ENCODE results near the gene SLC22A17. TPM values are rescaled to one million over a fixed set of nuclear protein-coding genes. Genes with fewer than 3 reads are reported as not detected.

SLC22A17 gene
- total and polyA plus RNA-seq, 2 of the 13 experiments (the other 11 are each of a cell fraction or from before 2014, with no cell fraction given): 0.95 to 1.1 TPM

DNA sequence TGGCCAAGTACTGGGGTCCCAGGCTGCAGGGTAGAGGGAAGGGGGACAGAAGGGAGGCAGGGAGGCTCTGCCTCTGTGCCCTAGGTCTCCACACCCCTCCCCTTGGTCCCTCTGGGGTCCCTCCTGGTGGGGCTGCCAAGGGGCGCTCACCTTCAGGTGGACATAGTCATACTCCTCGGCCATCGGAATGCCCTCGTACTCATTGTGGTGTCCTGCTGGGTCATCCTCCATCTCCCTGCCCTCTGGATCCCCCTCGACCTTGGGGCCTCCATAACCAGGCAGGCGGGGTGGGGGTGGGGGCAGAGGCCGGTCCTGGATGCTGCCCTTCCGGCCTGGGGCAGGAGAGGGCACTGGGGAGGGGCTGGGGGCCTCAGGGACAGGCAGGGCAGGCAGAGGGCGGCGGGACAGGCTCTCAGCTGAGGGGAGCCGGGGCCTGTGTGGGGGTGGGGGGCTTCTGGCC is 6.5 kb upstream of the SLC22A17 start (continued):
- TF ChIP-seq, protein P1, sequence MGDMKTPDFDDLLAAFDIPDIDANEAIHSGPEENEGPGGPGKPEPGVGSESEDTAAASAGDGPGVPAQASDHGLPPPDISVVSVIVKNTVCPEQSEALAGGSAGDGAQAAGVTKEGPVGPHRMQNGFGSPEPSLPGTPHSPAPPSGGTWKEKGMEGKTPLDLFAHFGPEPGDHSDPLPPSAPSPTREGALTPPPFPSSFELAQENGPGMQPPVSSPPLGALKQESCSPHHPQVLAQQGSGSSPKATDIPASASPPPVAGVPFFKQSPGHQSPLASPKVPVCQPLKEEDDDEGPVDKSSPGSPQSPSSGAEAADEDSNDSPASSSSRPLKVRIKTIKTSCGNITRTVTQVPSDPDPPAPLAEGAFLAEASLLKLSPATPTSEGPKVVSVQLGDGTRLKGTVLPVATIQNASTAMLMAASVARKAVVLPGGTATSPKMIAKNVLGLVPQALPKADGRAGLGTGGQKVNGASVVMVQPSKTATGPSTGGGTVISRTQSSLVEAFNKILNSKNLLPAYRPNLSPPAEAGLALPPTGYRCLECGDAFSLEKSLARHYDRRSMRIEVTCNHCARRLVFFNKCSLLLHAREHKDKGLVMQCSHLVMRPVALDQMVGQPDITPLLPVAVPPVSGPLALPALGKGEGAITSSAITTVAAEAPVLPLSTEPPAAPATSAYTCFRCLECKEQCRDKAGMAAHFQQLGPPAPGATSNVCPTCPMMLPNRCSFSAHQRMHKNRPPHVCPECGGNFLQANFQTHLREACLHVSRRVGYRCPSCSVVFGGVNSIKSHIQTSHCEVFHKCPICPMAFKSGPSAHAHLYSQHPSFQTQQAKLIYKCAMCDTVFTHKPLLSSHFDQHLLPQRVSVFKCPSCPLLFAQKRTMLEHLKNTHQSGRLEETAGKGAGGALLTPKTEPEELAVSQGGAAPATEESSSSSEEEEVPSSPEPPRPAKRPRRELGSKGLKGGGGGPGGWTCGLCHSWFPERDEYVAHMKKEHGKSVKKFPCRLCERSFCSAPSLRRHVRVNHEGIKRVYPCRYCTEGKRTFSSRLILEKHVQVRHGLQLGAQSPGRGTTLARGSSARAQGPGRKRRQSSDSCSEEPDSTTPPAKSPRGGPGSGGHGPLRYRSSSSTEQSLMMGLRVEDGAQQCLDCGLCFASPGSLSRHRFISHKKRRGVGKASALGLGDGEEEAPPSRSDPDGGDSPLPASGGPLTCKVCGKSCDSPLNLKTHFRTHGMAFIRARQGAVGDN (CRISPR knock-in tag; IDR thresholded peaks at IDR 0.05): peak; percentile 19; the same call in 1 of the 2 replicates
- TF ChIP-seq ZFYVE20 (CRISPR knock-in tag; IDR thresholded peaks at IDR 0.05; ENCODE audit: borderline replicate concordance, low read depth) (no peak), MAF1 (CRISPR knock-in tag; IDR thresholded peaks at IDR 0.05; ENCODE audit: borderline replicate concordance) (no peak), ZNF768 (CRISPR knock-in tag; IDR thresholded peaks at IDR 0.05) (no peak), NR2F6 (IDR thresholded peaks at IDR 0.05) (0 out of 2 replicates have a peak, but pooled peaks have one; percentile 16), NR2F6 (CRISPR knock-in tag; IDR thresholded peaks at IDR 0.05) (no peak), KDM3A (CRISPR knock-in tag; IDR thresholded peaks at IDR 0.05; ENCODE audit: low read depth) (no peak), ZNF761 (CRISPR knock-in tag; conservative IDR thresholded peaks at IDR 0.05) (no peak), ATF7 (IDR thresholded peaks at IDR 0.05) (no peak), ATF7 (CRISPR knock-in tag; IDR thresholded peaks at IDR 0.05) (0 out of 2 replicates have a peak, but pooled peaks have one; percentile 15), ZNF234 (CRISPR knock-in tag; conservative IDR thresholded peaks at IDR 0.05) (no peak), EHMT2 (IDR thresholded peaks at IDR 0.05; ENCODE audit: borderline replicate concordance, low read depth, low read length) (no peak), WIZ (CRISPR knock-in tag; IDR thresholded peaks at IDR 0.05) (no peak), ZMYM4 (CRISPR knock-in tag; IDR thresholded peaks at IDR 0.05) (no peak), RBM39 (IDR thresholded peaks at IDR 0.05; ENCODE audit: low read depth, low read length, poor library complexity, severe bottlenecking) (no peak), ZNF430 (CRISPR knock-in tag; IDR thresholded peaks at IDR 0.05) (0 out of 2 replicates have a peak, but pooled peaks have one; percentile 31), NRL (CRISPR knock-in tag; IDR thresholded peaks at IDR 0.05; ENCODE audit: borderline replicate concordance) (no peak), ZNF251 (CRISPR knock-in tag; IDR thresholded peaks at IDR 0.05) (no peak)
- TF ChIP-seq, protein P2, sequence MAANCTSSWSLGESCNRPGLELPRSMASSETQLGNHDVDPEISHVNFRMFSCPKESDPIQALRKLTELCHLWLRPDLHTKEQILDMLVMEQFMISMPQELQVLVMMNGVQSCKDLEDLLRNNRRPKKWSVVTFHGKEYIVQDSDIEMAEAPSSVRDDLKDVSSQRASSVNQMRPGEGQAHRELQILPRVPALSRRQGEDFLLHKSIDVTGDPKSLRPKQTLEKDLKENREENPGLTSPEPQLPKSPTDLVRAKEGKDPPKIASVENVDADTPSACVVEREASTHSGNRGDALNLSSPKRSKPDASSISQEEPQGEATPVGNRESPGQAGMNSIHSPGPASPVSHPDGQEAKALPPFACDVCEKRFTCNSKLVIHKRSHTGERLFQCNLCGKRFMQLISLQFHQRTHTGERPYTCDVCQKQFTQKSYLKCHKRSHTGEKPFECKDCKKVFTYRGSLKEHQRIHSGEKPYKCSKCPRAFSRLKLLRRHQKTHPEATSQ (CRISPR knock-in tag; IDR thresholded peaks at IDR 0.05; ENCODE audit: borderline replicate concordance): no peak
- TF ChIP-seq, protein P3, sequence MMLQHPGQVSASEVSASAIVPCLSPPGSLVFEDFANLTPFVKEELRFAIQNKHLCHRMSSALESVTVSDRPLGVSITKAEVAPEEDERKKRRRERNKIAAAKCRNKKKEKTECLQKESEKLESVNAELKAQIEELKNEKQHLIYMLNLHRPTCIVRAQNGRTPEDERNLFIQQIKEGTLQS (CRISPR knock-in tag; IDR thresholded peaks at IDR 0.05): no peak
- TF ChIP-seq, protein P4, sequence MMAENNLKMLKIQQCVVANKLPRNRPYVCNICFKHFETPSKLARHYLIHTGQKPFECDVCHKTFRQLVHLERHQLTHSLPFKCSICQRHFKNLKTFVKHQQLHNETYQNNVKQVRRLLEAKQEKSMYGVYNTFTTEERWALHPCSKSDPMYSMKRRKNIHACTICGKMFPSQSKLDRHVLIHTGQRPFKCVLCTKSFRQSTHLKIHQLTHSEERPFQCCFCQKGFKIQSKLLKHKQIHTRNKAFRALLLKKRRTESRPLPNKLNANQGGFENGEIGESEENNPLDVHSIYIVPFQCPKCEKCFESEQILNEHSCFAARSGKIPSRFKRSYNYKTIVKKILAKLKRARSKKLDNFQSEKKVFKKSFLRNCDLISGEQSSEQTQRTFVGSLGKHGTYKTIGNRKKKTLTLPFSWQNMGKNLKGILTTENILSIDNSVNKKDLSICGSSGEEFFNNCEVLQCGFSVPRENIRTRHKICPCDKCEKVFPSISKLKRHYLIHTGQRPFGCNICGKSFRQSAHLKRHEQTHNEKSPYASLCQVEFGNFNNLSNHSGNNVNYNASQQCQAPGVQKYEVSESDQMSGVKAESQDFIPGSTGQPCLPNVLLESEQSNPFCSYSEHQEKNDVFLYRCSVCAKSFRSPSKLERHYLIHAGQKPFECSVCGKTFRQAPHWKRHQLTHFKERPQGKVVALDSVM (CRISPR knock-in tag; IDR thresholded peaks at IDR 0.05): peak; percentile 73; the same call in 1 of the 2 replicates
